ENCODE results near the gene SP3. TPM values are rescaled to one million over a fixed set of nuclear protein-coding genes. Genes with fewer than 3 reads are reported as not detected.

Gene SP3
- total RNA-seq, 4 donors from 2014 or later = 99.6 to 151 (median 113) TPM

DNA sequence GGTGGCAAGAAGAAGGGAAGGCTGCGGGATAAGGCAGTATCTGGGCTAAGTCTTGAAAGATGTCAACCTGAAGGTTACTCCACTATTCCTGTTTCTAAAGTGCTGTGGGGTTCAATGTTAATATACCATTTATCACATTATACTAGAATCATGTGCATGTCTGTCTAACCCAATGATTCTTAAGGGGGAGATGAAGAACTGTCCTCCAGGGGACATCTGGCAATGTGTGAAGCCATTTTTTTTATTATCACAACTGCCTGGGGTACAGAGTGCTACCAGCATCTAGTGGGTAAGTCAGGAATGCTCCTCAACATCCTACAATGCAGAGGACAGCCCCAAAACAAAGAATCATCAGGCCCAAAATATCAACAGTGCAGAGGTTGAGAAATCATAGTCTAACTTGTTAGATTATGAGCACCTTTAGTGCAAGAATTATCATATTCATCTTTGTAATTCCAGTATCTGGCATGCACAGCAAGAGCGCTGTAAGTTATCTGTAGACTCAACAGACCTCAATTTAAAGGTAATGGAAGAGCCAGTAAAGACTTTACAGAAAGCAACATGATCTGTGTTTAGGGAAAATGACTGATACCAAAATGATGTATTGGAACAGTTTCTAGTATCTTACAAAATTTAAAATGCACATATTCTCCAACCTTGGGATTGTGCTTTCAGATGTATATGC, 26.3 kb downstream of the SP3 start:
- Histone ChIP-seq H3K27ac (no peak overlapping the region), H3K27me3 (no peaks in the 10 kb centered on the region), H3K36me3 (no peaks in the 10 kb centered on the region), H3K4me1 (peaks cover 82% of the 10 kb centered on the region), H3K9me3 (no peaks in the 10 kb centered on the region), H3K4me3 (no peak overlapping the region)
- WGBS = 81% methylated on average over 2 of the region's 2 CpGs
- no peak for DNase-seq (ENCODE audit: low spot score in 2 of 2)
- TF ChIP-seq POLR2A (IDR thresholded peaks at IDR 0.05) = no peak
- no peak for TF ChIP-seq CTCF (IDR thresholded peaks at IDR 0.05)
- no peak for TF ChIP-seq EP300 (IDR thresholded peaks at IDR 0.05)
- TF ChIP-seq POLR2AphosphoS5 (IDR thresholded peaks at IDR 0.05) = no peak

DNA sequence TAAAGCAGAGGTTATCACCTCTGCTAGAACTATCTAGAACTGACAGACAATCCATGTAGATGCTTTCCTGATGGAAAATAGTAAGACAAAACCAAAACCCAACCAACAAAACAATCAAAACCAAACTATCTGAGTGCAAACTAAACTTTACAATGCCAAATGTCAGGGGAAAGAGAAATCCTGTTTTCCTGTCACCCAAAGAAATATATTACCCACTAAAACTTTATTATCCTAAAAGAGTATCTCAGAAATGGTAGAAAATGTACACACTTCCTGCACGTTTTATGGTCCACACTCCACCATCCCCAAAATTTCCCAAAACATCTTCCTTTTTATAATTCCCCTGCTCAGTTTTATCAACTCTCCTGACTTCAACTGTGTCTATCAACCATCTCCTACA, 29.9 kb downstream of the SP3 start:
- no peak for DNase-seq (ENCODE audit: low spot score in 2 of 2)
- TF ChIP-seq POLR2A (IDR thresholded peaks at IDR 0.05) (no peak), EP300 (IDR thresholded peaks at IDR 0.05) (no peak), POLR2AphosphoS5 (IDR thresholded peaks at IDR 0.05) (no peak), CTCF (IDR thresholded peaks at IDR 0.05) (no peak)

DNA sequence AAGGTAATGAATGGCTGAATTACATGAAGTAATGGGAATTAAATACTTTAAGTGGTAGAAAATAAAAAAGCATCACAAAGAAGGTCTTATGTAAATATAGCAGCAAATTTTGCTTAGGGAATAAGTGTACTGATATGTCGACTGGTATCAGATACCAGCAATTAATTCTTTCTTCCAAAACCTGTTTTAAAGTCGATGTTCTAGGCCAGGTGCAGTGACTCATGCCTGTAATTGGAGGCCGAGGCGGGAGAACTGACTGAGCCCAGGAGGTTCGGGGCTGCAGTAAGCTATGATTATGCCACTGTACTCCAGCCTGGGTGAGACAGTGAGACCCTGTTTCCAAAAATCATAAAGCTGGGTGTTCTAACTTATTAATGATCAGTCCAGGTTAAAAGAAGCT, 30.3 kb downstream of the SP3 start:
- WGBS = 58% methylated on average over 5 of the region's 5 CpGs
- Histone ChIP-seq H3K27ac (no peak overlapping the region), H3K4me1 (peaks cover 49% of the 10 kb centered on the region)

More for the DNA sequence above, 29.9 kb downstream of the SP3 start:
- no peaks in the 10 kb centered on the region for H3K9me3 ChIP-seq
- H3K27ac ChIP-seq = no peak overlapping the region
- H3K4me3 ChIP-seq = no peak overlapping the region
- H3K4me1 ChIP-seq = peaks cover 52% of the 10 kb centered on the region
- 83% methylated on average over 1 of the region's 1 CpG for WGBS
- H3K27me3 ChIP-seq = no peaks in the 10 kb centered on the region
- H3K36me3 ChIP-seq = peaks cover 10% of the 10 kb centered on the region

DNA sequence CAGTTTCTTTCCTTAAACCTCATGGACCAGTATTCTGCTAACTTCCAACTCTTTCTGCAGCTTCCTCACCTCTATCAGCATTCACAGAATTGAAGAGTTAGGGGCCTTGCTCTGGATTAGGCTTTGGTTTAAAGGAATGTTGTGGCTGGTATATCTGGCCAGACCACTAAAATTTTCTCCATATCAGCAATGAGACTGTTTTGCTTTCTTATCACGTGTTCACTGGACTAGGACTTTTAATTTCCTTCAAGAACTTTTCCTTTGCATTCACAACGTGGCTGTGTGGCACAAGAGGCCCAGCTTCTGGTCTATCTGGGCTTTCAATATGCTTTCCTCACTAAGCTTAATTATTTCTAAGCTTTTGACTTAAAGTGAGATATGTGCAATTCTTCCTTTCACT, 33.4 kb downstream of the SP3 start:
- Histone ChIP-seq H3K27me3 (no peaks in the 10 kb centered on the region), H3K4me1 (peaks cover 27% of the 10 kb centered on the region), H3K36me3 (peaks cover 10% of the 10 kb centered on the region), H3K4me3 (no peak overlapping the region), H3K9me3 (no peaks in the 10 kb centered on the region), H3K27ac (no peak overlapping the region)
- TF ChIP-seq POLR2AphosphoS5 (IDR thresholded peaks at IDR 0.05) = no peak
- TF ChIP-seq EP300 (IDR thresholded peaks at IDR 0.05) = no peak
- no peak for TF ChIP-seq POLR2A (IDR thresholded peaks at IDR 0.05)
- no peak for TF ChIP-seq CTCF (IDR thresholded peaks at IDR 0.05)
- WGBS = 80% methylated on average over 2 of the region's 2 CpGs
- DNase-seq (ENCODE audit: low spot score in 2 of 2) = no peak

More for the DNA sequence above, 30.3 kb downstream of the SP3 start:
- no peaks in the 10 kb centered on the region for H3K27me3 ChIP-seq
- H3K4me3 ChIP-seq = no peak overlapping the region
- H3K36me3 ChIP-seq = peaks cover 10% of the 10 kb centered on the region
- DNase-seq (ENCODE audit: low spot score in 2 of 2) = no peak
- TF ChIP-seq POLR2A (IDR thresholded peaks at IDR 0.05) (no peak), EP300 (IDR thresholded peaks at IDR 0.05) (no peak), CTCF (IDR thresholded peaks at IDR 0.05) (no peak), POLR2AphosphoS5 (IDR thresholded peaks at IDR 0.05) (no peak)
- H3K9me3 ChIP-seq = no peaks in the 10 kb centered on the region

- WGBS = 78% methylated on average over 1 of the region's 1 CpG
- H3K4me3 ChIP-seq = no peak overlapping the region
- DNase-seq (ENCODE audit: low spot score in 2 of 2) = no peak
- H3K9me3 ChIP-seq = no peaks in the 10 kb centered on the region
- H3K4me1 ChIP-seq = peaks cover 16% of the 10 kb centered on the region
- TF ChIP-seq POLR2AphosphoS5 (IDR thresholded peaks at IDR 0.05) (no peak), POLR2A (IDR thresholded peaks at IDR 0.05) (no peak), CTCF (IDR thresholded peaks at IDR 0.05) (no peak)
- H3K27ac ChIP-seq = no peak overlapping the region
- no peaks in the 10 kb centered on the region for H3K27me3 ChIP-seq
- peaks cover 10% of the 10 kb centered on the region for H3K36me3 ChIP-seq
These were observed 35.7 kb downstream of the SP3 start for GRCh38 chr2:173929441-173929840.
